ENCODE results near the gene ITPK1.

Gene ITPK1

DNA sequence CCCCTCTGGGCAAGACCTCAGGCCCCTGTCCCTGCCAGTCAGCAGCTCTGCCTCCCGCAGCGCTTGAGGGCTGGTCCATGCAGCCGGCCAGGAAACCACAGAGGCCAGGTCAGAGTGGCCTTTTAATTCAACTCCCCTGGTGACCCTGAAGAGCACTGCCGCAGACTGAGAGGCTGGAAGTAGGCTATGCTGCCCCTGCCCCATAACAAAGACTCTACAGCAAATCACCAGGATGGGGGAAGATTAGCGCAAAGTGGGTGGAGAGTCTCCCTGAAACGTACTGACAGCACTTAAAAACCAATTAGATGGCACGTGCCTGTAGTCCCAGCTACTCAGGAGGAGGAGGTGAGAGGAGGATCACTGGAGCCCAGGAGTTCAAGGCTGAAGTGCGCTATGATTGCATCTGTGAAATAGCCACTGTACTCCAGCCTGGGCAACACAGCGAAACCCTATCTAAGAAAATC is 70.5 kb downstream of the ITPK1 start:
- DNase-seq (ENCODE audit: low read depth in 3 of 3, low spot score in 1 of 3), result no peak

DNA sequence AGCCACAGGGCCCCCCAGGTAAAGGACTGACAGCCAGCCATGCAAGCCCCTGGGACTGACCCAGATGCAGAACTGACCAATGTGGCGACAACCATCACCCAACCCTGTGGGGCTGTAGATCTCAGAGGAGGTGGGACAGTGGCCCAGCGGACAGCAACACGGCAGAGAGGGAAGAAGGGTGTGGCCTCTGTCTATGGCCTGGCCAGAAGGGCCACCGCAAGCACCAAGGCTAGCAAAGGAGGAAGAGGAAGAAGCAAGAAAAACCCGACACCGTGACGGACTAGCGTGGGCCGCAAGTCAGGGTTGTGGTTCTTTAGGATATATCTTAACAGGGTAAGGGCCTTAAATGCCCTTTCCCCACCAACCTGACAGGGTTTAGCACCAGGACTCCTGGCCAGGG is 71.2 kb downstream of the ITPK1 start:
- no peak for DNase-seq (ENCODE audit: low read depth in 3 of 3, low spot score in 1 of 3)

DNA sequence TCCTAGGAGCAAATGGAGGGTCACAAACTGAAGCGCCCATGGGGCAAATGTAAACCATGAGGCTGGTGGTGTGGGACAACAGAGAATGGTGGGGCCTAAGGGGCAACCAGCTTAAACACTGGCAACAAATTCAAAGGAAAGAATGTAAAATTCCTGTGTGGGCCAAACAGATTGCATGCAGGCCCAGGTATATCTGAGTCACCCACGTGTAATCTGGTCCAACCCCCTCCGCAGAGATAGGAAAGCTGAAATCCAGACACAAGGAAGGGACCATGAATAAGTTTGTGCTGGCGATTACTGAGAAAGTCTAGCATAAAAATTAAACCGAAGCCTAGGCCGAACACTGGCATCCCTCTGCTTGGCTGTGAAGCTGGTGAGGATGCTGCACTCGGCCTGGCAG is 71.6 kb downstream of the ITPK1 start:
- no peak for DNase-seq (ENCODE audit: low read depth in 3 of 3, low spot score in 1 of 3)

DNA sequence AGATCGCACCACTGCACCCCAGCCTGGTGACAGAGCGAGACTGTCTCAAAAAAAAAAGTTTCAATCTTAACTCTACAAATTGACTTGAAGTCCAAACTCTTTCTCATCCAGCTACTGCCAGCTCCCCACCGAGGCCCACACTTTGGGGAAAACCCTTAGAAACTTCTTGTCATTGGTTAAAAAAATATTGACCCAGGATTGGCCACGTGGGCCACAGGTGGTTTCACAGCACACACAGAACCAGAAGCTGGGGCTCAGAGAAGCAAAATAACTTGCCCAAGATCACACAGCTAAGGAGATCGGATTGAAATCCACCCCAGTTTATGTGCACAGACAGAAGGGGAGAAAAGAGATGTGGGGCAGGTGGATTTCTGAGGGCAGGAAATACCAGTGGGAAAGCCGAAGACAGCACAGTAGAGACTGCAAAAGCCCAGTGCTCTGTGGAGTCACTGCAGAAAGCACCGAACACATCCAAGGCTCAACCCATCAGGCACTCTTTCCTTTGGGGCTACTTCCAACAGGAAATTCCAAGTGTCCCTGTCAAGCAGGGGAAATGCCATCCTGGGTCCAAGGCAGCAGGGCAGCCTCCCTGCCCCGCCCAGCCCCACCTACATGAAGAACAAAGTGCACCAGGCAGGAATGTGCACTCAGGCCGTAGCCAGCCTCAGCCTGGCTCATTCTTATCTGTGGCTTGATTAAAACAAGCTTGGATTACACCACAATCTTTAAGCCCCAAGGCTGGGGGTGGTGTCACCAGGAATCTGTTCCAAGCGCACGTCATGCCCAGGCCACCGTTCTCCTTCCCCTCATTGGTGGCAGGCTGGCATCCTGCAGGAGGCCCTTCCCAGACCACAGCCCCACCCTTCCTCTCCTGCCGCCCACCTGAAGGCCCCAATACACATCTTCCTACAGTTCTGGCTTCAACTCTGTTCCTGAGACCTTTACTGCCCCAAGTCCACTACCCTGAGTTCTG is 72.5 kb downstream of the ITPK1 start:
- DNase-seq (ENCODE audit: low read depth in 3 of 3, low spot score in 1 of 3), result no peak

GRCh38 chr14:93041830-93042229 is 73.9 kb downstream of the ITPK1 start:
- no peak for DNase-seq (ENCODE audit: low read depth in 3 of 3, low spot score in 1 of 3)

GRCh38 chr14:93040982-93041381 is 74.7 kb downstream of the ITPK1 start:
- DNase-seq (ENCODE audit: low read depth in 3 of 3, low spot score in 1 of 3), result no peak

DNA sequence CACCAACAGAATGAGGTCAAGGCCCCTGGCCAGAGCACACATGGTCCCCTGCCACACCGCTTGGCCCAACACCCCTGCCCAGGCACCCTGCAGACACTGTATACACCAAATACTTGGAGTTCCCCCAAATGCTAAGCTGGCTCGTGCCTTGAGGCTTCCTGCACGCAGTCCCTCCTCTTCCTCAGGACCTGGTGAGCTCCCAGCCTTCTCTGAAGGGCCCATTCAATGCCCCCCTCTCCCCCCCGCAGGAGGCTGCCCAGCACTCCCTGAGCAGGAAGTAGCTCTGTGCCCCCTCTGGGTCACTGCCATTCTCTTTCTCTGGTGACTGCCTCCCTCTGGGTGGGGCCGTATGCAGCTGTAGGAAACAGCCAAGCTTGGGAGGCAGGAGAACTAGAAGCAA is 75.3 kb downstream of the ITPK1 start:
- DNase-seq (ENCODE audit: low read depth in 3 of 3, low spot score in 1 of 3), result no peak

GRCh38 chr14:93039649-93040315 is 75.9 kb downstream of the ITPK1 start:
- DNase-seq (ENCODE audit: low read depth in 3 of 3, low spot score in 1 of 3), result no peak

DNA sequence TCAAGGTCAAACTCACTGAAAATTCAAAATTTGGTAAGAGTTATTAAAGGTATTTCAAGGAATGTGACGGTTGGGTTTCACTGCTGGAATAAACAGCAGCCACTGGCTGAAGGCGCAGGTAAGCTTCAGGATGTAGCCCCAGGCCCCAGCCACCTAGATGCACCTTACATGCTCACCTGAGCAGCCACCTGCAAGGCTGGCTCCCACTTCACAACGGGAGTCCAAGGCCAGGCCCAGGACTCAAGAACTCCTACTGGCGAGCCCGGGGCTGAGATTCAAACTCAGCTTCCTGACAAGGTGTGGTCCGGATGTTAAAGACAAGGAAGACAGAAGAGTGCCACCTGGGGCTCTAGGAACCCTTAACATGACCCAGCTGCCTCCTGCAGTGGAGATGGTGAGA is 78.4 kb downstream of the ITPK1 start:
- no peak for DNase-seq (ENCODE audit: low read depth in 3 of 3, low spot score in 1 of 3)

DNA sequence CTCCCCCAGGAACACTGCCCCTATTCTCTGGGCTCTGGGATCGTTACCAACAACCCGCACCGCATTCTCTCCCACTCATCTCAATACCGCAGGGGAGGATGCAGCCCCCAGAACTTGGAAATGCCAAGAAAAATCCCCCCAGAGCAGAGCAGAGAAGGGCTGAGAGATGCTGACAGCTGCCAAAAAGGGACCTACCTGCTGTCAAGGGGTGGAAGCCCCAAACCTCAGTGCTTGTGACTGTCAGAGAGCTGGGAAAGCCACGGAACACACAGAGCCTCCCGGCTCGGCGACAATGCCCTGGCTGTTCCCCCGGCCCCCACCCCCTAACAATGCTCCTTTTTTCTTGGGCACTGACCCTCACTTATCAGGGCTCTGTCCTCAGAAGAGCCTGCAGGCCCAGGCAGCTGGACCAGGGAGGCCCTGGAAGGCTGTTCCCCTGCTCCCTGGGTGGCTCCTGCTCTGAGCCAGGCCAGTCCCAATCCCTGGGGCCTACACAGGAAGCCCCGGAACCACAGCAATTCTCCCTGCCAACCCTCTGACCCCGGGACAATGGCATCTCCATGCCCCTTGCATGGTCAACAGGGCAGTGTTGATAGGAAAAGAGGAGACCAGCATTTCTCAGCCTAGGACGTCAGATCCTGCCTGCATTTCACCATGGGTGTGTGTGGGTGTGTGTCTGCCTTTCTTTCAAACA is 78.9 kb downstream of the ITPK1 start:
- DNase-seq (ENCODE audit: low read depth in 3 of 3, low spot score in 1 of 3), result no peak

DNA sequence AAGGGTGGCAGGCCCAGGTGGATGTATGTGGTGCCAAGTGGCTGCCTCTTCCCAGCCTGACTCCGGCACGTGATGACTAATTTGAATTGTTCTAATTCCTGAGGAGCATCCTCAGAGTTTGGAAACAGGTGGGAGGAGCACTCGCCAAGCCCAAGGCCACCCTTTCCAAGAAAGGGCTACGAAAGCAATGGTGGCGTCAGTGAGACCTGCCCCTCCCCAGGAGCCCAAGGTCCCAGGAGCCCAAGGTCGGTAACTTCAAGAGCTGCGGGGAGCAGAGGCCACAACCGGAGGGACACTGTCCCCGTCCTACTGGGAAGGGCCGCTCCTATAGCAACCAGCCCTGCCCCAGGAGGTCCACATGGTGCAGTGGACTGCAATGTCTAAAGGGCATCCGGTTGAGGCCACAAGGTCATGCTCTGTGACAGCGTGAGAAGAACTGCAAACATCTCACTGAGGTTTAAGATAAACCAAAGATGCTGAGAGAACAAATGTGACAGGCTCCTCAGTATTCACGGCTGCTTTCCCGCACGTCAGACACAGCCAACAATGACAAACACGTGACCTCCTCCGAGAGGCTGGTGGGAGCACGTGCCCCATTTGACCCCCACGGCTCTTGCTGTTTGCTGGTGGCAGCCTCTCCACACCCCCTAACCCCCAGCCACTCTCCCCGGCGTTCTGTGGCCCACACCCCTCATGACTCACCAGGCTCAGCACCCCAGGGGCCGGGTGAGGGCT is 79.6 kb downstream of the ITPK1 start:
- DNase-seq (ENCODE audit: low read depth in 3 of 3, low spot score in 1 of 3), result no peak

- no peak for DNase-seq (ENCODE audit: low read depth in 3 of 3, low spot score in 1 of 3)
Measured at GRCh38 chr14:93035585-93035916, 80.2 kb downstream of the ITPK1 start.

- no peak for DNase-seq (ENCODE audit: low read depth in 3 of 3, low spot score in 1 of 3)
Measured at GRCh38 chr14:93034671-93034994, 81.1 kb downstream of the ITPK1 start.

- no peak for DNase-seq (ENCODE audit: low read depth in 3 of 3, low spot score in 1 of 3)
Measured at GRCh38 chr14:93033983-93034670, 81.6 kb downstream of the ITPK1 start.

DNA sequence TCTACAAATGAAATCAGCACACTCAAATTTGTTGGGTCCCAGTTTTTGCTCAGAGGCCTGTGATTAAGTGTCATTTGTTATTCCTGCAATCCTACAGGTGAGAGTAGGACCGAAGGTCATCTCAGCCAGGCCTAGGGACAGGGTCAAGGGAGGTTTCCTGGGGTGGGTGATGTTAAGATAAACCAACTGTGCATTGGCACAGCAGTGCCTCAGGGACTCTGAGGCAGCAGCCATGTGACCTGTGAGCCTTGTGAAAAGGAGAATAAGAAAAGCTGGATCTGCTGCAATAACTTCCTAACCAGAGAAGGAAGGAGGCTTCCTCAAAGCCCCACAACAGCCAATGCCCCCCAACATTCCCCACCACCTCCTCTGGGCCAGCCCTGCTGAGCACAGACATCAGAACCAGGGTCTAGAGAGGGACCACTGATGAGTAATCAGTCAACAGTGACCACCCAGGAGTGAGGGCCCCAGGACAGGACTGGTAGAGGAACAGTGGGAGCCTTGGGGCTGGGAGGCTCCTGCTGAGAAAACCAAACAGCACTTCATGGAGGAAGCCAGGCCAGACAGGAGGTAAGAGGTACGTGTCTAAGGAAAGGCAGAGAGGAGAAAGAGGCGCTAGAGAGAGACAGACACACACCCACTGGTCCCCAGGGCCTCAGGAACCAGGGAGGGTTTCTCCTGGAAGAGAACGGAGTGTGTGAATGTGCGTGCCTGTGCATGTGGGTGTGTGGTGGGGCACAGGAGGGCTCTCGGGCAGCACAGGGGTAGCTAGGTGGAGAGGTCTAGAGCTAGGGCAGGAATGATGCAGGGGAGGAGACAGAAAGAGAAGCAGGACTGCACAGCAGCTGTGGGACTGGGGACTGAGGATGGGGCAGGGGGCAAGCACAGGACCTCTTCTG is 82.4 kb downstream of the ITPK1 start:
- no peak for DNase-seq (ENCODE audit: low read depth in 3 of 3, low spot score in 1 of 3)

DNA sequence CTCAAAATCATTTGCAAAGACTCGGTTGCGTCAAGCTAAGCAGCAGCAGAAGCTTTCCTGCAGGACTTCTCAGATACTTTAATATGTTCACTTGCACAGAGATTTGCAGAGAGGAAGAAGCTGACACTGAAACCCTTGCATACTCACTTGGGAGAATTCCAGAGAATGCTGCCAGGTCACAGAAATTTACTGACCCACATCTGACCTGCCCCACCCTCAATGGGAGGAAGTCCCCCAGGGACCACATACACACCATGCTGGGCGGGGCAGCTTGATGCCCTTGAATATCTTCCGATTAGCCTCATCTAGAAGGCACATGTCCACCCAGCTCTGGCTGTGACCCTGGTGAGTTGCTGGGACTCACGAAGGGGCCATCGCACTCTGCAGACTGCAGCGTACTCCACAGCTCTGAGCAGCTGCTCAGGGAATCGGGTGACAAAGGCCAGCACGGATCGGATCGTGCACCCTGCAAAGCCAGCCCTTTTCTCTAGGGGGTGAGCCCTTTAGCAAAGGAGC is 83.2 kb downstream of the ITPK1 start:
- DNase-seq (ENCODE audit: low read depth in 3 of 3, low spot score in 1 of 3), result no peak

- no peak for DNase-seq (ENCODE audit: low read depth in 3 of 3, low spot score in 1 of 3)
Measured at GRCh38 chr14:93031505-93032315, 84.0 kb downstream of the ITPK1 start.

GRCh38 chr14:93030761-93031160 is 85.0 kb downstream of the ITPK1 start:
- DNase-seq (ENCODE audit: low read depth in 3 of 3, low spot score in 1 of 3), result no peak

All from stimulated activated CD4-positive, alpha-beta T cell treated with anti-CD3 and anti-CD28 coated beads, TNF-alpha, amount 100 ng/mL, for 1 hour (primary cell).